Sigmoid colon (tissue), 4 donors: ENCODE results near the gene NUMA1.

Experiments
- EP300 ChIP-seq, 4 donors: sonication (generic); formaldehyde crosslinking; IDR thresholded peaks; one replicate each; pipeline ENCODE4 v1.6.1; 2017; ENCODE audit warnings: antibody characterized with exemption in 4 of 4
- POLR2A ChIP-seq, 2 donors: fragments of 450-650 bp; IDR thresholded peaks; one replicate each; pipeline ENCODE4 v1.6.1; 2016; ENCODE audit warnings: antibody characterized with exemption in 2 of 2, mild to moderate bottlenecking in 2 of 2, moderate library complexity in 2 of 2
- POLR2AphosphoS5 ChIP-seq, 4 donors: sonication (generic); formaldehyde crosslinking; IDR thresholded peaks; one replicate each; pipeline ENCODE4 v1.6.1; 2017; ENCODE audit warnings: antibody characterized with exemption in 4 of 4
- TF ChIP-seq, protein P1 (sequence below), 4 experiments: fragments of 450-650 bp in 3 of 4; fragments of 200-600 bp in 1 of 4; IDR thresholded peaks; one replicate each; pipeline ENCODE4 v1.5.1; 2016 to 2019; ENCODE audit warnings: antibody characterized with exemption in 4 of 4, mild to moderate bottlenecking in 3 of 4, moderate library complexity in 2 of 4

DNA sequence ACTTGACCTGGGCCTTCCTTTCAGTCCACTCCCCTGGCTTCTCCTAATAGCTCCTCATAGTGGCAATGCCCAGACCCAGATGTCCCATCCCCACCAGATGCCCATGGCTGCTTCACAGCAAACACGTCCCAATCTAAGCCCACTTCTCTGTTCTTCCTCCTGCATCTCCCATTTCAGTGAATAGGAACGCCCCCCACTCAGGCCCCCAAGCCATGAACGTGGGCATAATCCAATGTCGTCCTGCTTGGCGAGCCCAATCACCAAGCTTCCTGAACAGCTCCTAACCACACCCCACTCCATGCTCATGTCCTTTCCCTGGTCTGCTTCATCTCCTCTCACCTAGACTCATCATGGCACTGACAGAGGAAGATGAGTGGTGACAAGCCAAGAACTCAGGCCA is 72.8 kb downstream of the NUMA1 start:
- TF ChIP-seq, protein P1, sequence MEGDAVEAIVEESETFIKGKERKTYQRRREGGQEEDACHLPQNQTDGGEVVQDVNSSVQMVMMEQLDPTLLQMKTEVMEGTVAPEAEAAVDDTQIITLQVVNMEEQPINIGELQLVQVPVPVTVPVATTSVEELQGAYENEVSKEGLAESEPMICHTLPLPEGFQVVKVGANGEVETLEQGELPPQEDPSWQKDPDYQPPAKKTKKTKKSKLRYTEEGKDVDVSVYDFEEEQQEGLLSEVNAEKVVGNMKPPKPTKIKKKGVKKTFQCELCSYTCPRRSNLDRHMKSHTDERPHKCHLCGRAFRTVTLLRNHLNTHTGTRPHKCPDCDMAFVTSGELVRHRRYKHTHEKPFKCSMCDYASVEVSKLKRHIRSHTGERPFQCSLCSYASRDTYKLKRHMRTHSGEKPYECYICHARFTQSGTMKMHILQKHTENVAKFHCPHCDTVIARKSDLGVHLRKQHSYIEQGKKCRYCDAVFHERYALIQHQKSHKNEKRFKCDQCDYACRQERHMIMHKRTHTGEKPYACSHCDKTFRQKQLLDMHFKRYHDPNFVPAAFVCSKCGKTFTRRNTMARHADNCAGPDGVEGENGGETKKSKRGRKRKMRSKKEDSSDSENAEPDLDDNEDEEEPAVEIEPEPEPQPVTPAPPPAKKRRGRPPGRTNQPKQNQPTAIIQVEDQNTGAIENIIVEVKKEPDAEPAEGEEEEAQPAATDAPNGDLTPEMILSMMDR (IDR thresholded peaks at IDR 0.05), result no peak
- TF ChIP-seq POLR2AphosphoS5 (IDR thresholded peaks at IDR 0.05), result no peak
- no peak for TF ChIP-seq EP300 (IDR thresholded peaks at IDR 0.05)
- TF ChIP-seq POLR2A (IDR thresholded peaks at IDR 0.05), result no peak
